ENCODE results near the gene KRT79.

- TF ChIP-seq SIX5 (IDR thresholded peaks at IDR 0.05; ENCODE audit: low read depth, low read length) (no peak), POLR2AphosphoS5 (IDR thresholded peaks at IDR 0.05; ENCODE audit: low read depth, low read length) (no peak), BCL11A (IDR thresholded peaks at IDR 0.05; ENCODE audit: low read depth in 2 of 2, low read length in 2 of 2) (no peak), RAD21 (IDR thresholded peaks at IDR 0.05 in 1 of 2, conservative IDR thresholded peaks at IDR 0.05 in 1 of 2; ENCODE audit: low read depth in 2 of 2, low read length in 2 of 2) (no peak), CTCF (IDR thresholded peaks at IDR 0.05; ENCODE audit: control extremely low read depth in 1 of 3, insufficient read depth in 1 of 3, low read depth in 1 of 3, low read length in 3 of 3) (no peak), EP300 (IDR thresholded peaks at IDR 0.05; ENCODE audit: borderline replicate concordance in 1 of 2, low read depth in 2 of 2, low read length in 2 of 2) (no peak), EZH2 (IDR thresholded peaks at IDR 0.05; ENCODE audit: low read depth, low read length, severe bottlenecking) (no peak)
Measured at GRCh38 chr12:52867152-52867551, 33.0 kb upstream of the KRT79 start.

Measured in H1 (cell line).